Spleen (tissue), 7 donors: ENCODE data around the gene LRTM2.

Experiments
- POLR2A ChIP-seq, 3 donors: fragments of 450-650 bp; IDR thresholded peaks; one replicate each; pipeline ENCODE4 v1.5.1; 2017; ENCODE audit warnings: antibody characterized with exemption in 3 of 3, mild to moderate bottlenecking in 1 of 3
- POLR2AphosphoS5 ChIP-seq, 3 donors: sonication (generic); formaldehyde crosslinking; IDR thresholded peaks; one replicate each; pipeline ENCODE4 v1.5.1; 2017; ENCODE audit warnings: antibody characterized with exemption in 3 of 3
- TF ChIP-seq, protein P1 (sequence below), 11 experiments: fragments of 200-600 bp in 7 of 11; fragments of 450-650 bp in 4 of 11; sonication (generic) in 4 of 11; IDR thresholded peaks in 8 of 11; conservative IDR thresholded peaks in 3 of 11; 1 replicate in 7 of 11; 2 replicates in 4 of 11; pipeline versions ENCODE4 v1.4.0 to v1.8.0; 2016 to 2021; ENCODE audit warnings: antibody characterized with exemption in 11 of 11, inconsistent platforms in 4 of 11, mild to moderate bottlenecking in 1 of 11
- donor health status: DM: no; HTN: no; CAD: no; lungs with moderate emphysema.
- donor health status: DM: no; HTN: no; CAD: no.
- donor health status: DM: no; HTN: no; CAD: no.

DNA sequence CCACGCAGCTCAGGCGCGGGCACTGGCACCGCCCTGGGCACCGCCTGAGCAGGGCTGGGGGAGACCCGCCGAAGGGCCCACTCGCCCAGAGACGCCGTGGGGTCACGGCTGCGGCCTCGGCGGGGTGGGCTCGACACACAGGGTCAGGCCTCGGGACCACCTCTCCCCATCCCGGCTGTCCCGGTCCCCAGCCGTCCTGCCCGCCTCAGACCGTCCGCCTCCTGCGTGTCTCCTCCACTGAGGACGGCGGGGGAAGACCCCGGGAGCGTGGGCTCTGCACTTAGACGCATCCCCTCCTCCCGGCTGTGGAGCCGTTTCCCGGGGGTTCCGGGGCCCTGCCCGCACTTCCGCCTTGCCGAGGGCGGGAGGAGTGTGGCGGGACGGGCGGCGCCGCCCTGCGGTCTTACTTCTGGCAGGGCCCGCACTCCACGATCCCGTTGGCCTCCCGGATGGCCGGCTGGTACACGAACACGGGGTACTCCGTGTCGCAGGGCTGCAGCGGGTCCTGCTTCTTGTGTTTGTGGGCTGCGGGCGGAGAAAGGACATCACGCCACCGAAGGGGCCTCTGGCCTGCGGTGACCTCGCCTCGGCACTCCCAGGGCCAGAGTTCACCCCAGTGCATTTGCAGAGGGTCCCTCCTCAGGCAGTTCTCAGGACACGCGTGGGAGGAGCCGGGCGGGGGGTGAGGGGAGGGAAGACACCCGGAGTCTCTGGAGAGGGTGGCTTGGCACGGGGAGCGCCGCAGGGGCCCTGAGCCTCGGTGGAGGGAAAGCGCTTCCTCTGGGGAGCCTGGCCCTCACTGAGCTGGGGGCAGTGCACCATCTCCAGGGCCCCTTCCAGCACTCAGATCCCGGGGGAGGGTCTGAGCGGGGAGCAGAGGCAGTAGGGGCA is 23.1 kb upstream of the LRTM2 start:
- TF ChIP-seq POLR2A (IDR thresholded peaks at IDR 0.05) (no peak), POLR2AphosphoS5 (IDR thresholded peaks at IDR 0.05) (peak; percentile 86 to 92 (median 90))
- TF ChIP-seq, protein P1, sequence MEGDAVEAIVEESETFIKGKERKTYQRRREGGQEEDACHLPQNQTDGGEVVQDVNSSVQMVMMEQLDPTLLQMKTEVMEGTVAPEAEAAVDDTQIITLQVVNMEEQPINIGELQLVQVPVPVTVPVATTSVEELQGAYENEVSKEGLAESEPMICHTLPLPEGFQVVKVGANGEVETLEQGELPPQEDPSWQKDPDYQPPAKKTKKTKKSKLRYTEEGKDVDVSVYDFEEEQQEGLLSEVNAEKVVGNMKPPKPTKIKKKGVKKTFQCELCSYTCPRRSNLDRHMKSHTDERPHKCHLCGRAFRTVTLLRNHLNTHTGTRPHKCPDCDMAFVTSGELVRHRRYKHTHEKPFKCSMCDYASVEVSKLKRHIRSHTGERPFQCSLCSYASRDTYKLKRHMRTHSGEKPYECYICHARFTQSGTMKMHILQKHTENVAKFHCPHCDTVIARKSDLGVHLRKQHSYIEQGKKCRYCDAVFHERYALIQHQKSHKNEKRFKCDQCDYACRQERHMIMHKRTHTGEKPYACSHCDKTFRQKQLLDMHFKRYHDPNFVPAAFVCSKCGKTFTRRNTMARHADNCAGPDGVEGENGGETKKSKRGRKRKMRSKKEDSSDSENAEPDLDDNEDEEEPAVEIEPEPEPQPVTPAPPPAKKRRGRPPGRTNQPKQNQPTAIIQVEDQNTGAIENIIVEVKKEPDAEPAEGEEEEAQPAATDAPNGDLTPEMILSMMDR (IDR thresholded peaks at IDR 0.05 in 8 of 11, conservative IDR thresholded peaks at IDR 0.05 in 3 of 11): peak in 2 of 11 experiments; percentile 2 to 10
